Astrocyte (in vitro differentiated cells and primary cell): ENCODE results near the gene KIF18A.

Source experiments
- CTCF ChIP-seq: IDR thresholded peaks from 2 replicates; pipeline ENCODE4 v1.5.1; 2011; ENCODE audit warnings: low read depth, mild to moderate bottlenecking, inconsistent platforms, low read length, moderate library complexity; ENCODE audit not compliant: insufficient read depth
- EZH2 ChIP-seq: IDR thresholded peaks from 2 replicates; pipeline ENCODE4 v1.6.1; 2012; ENCODE audit warnings: mild to moderate bottlenecking, low read length, inconsistent platforms; ENCODE audit not compliant: insufficient read depth

- TF ChIP-seq CTCF (no peak), EZH2 (no peak)
These were observed 29.9 kb upstream of the KIF18A start for GRCh38 chr11:28137832-28138231.
